ENCODE results near the gene GMDS.

Gene GMDS

GRCh38 chr6:2235777-2236495, 9.5 kb downstream of the GMDS start:
- Histone ChIP-seq H4K20me1 (ENCODE audit: insufficient read depth, low read length) (no peaks in the 10 kb centered on the region), H3K9me2 (replicated peaks; ENCODE audit: insufficient read depth, low read length) (no peaks in the 10 kb centered on the region), H3K36me3 (replicated peaks; ENCODE audit: insufficient read depth, low read length) (no peaks in the 10 kb centered on the region), H3K4me3 (ENCODE audit: low read length) (no peak overlapping the region), H3K4me2 (ENCODE audit: low read depth, low read length) (no peak overlapping the region), H3K9me3 (replicated peaks; ENCODE audit: insufficient read depth, low read length) (no peaks in the 10 kb centered on the region), H2AFZ (ENCODE audit: low read length) (no peak overlapping the region), H3K9ac (ENCODE audit: low read length) (no peak overlapping the region), H3K4me1 (ENCODE audit: low read length) (peaks cover 10% of the 10 kb centered on the region), H3K27me3 (replicated peaks; ENCODE audit: insufficient read depth, low read length) (no peaks in the 10 kb centered on the region), H3K27ac (ENCODE audit: low read length) (no peak overlapping the region), H3K79me2 (ENCODE audit: low read length) (peaks cover 34% of the 10 kb centered on the region), H3F3A (ENCODE audit: insufficient read depth, low read length) (no peaks in the 10 kb centered on the region; the same call in 1 of the 2 replicates)
- DNase-seq = no peak
- TF ChIP-seq, protein P1, sequence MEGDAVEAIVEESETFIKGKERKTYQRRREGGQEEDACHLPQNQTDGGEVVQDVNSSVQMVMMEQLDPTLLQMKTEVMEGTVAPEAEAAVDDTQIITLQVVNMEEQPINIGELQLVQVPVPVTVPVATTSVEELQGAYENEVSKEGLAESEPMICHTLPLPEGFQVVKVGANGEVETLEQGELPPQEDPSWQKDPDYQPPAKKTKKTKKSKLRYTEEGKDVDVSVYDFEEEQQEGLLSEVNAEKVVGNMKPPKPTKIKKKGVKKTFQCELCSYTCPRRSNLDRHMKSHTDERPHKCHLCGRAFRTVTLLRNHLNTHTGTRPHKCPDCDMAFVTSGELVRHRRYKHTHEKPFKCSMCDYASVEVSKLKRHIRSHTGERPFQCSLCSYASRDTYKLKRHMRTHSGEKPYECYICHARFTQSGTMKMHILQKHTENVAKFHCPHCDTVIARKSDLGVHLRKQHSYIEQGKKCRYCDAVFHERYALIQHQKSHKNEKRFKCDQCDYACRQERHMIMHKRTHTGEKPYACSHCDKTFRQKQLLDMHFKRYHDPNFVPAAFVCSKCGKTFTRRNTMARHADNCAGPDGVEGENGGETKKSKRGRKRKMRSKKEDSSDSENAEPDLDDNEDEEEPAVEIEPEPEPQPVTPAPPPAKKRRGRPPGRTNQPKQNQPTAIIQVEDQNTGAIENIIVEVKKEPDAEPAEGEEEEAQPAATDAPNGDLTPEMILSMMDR (IDR thresholded peaks at IDR 0.05; ENCODE audit: low read length) = no peak
- no peak for TF ChIP-seq EZH2 (optimal IDR thresholded peaks at IDR 0.05; ENCODE audit: low read depth, low read length)
- no peak for TF ChIP-seq EZH2phosphoT487 (IDR thresholded peaks at IDR 0.05; ENCODE audit: low read length)

GRCh38 chr6:2232445-2232844, 13.0 kb downstream of the GMDS start:
- Histone ChIP-seq H3K4me2 (ENCODE audit: low read depth, low read length) (no peak overlapping the region), H3K4me1 (ENCODE audit: low read length) (peaks cover 10% of the 10 kb centered on the region), H2AFZ (ENCODE audit: low read length) (no peak overlapping the region), H3F3A (ENCODE audit: insufficient read depth, low read length) (no peaks in the 10 kb centered on the region; the same call in 1 of the 2 replicates), H4K20me1 (ENCODE audit: insufficient read depth, low read length) (no peaks in the 10 kb centered on the region), H3K9ac (ENCODE audit: low read length) (no peak overlapping the region), H3K36me3 (replicated peaks; ENCODE audit: insufficient read depth, low read length) (no peaks in the 10 kb centered on the region), H3K27ac (ENCODE audit: low read length) (no peak overlapping the region), H3K27me3 (replicated peaks; ENCODE audit: insufficient read depth, low read length) (no peaks in the 10 kb centered on the region), H3K9me2 (replicated peaks; ENCODE audit: insufficient read depth, low read length) (no peaks in the 10 kb centered on the region), H3K4me3 (ENCODE audit: low read length) (no peak overlapping the region), H3K9me3 (replicated peaks; ENCODE audit: insufficient read depth, low read length) (no peaks in the 10 kb centered on the region), H3K79me2 (ENCODE audit: low read length) (peaks cover 40% of the 10 kb centered on the region)
- TF ChIP-seq EZH2phosphoT487 (IDR thresholded peaks at IDR 0.05; ENCODE audit: low read length) (no peak), EZH2 (optimal IDR thresholded peaks at IDR 0.05; ENCODE audit: low read depth, low read length) (no peak)
- TF ChIP-seq, protein P1 (IDR thresholded peaks at IDR 0.05; ENCODE audit: low read length) = no peak
- no peak for DNase-seq

DNA sequence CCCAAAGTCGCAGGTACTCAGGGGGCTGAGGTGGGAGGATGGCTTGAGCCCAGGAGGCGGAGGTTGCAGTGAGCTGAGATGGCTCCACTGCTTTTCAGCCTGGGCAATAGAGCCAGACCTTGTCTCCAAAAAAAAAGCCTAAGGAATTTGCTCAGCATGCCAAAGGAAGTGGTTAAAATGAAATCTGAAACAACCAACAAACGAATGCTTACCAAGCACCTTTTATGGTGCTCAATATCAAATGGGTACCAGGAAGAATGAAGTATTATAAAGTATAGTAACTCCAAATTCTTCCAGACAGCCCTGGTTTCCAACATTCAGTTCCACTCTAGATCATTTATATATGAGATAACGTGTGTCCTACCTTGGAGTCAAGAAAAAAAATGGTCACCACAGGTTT, 14.0 kb downstream of the GMDS start:
- no peaks in the 10 kb centered on the region for H3K9me2 ChIP-seq (replicated peaks; ENCODE audit: insufficient read depth, low read length)
- no peaks in the 10 kb centered on the region for H4K20me1 ChIP-seq (ENCODE audit: insufficient read depth, low read length)
- H3K36me3 ChIP-seq (replicated peaks; ENCODE audit: insufficient read depth, low read length) = no peaks in the 10 kb centered on the region
- DNase-seq = no peak
- H3F3A ChIP-seq (ENCODE audit: insufficient read depth, low read length) = no peaks in the 10 kb centered on the region; the same call in 1 of the 2 replicates
- no peak overlapping the region; the same call in 1 of the 2 replicates for H3K9ac ChIP-seq (ENCODE audit: low read length)
- H3K79me2 ChIP-seq (ENCODE audit: low read length) = peaks cover 45% of the 10 kb centered on the region
- H3K27me3 ChIP-seq (replicated peaks; ENCODE audit: insufficient read depth, low read length) = no peaks in the 10 kb centered on the region
- H3K4me1 ChIP-seq (ENCODE audit: low read length) = peaks cover 10% of the 10 kb centered on the region
- peak overlapping the region; percentile 13; the same call in 1 of the 2 replicates for H3K4me3 ChIP-seq (ENCODE audit: low read length)
- 0 out of 2 replicates have a peak overlapping the region, but pooled peaks have one; percentile 5 for H2AFZ ChIP-seq (ENCODE audit: low read length)
- TF ChIP-seq, protein P1 (IDR thresholded peaks at IDR 0.05; ENCODE audit: low read length) = no peak
- no peak for TF ChIP-seq EZH2 (optimal IDR thresholded peaks at IDR 0.05; ENCODE audit: low read depth, low read length)
- H3K4me2 ChIP-seq (ENCODE audit: low read depth, low read length) = peak overlapping the region; percentile 64
- H3K9me3 ChIP-seq (replicated peaks; ENCODE audit: insufficient read depth, low read length) = no peaks in the 10 kb centered on the region
- H3K27ac ChIP-seq (ENCODE audit: low read length) = peak overlapping the region; percentile 41; the same call in 1 of the 2 replicates
